NCI-H2029 treated with DMSO at 0.1 percent for 48 hours (cell line): ENCODE data around the gene RPRM.
"Not testable (repeated sequence)": the region's sequence is repeated elsewhere in the genome, so short reads cannot be mapped to it uniquely, and the experiment has no call there.

Experiments
- DNase-seq: peaks from one replicate; lab custom pipeline; 2025; lab: John Stamatoyannopoulos, UW

The RPRM gene

GRCh38 chr2:153478289-153479261, at the start of gene RPRM:
RPRM (minus strand) TSS chr2:153478762; CDS start chr2:153478565, 197 bp downstream.
- DNase-seq = peak; percentile 65

DNA sequence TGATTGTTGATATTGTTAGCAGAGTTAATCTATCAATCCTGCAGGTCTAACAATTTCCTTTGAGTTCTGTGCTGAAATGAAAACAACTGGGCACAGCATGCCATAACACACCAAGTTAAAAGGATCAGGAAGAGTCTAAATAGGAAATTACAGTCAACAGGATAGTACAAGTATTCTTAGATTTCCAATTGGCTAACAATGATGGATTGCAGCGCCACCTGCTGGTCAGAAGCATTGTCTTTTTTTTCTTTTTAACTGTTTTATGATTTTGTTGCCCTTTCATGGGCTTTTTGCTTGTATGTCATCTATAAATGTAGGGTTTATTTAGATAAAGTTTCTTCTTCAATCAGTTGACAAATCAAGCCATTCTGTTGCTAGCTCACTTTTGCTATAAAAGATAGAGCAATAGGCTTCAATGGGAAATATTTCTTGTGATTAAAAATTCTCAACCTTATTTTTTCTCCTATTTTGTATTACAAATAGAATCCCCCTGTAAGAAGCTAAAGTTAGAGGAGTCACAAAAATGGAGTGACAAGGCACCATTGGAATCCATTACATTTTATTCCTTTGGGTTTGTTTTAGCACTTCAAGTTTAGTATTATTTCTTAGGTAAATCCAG, 40.8 kb upstream of the RPRM start:
- DNase-seq = peak; percentile 67

- DNase-seq = no peak
Measured at GRCh38 chr2:153512331-153512730, 33.8 kb upstream of the RPRM start.

DNA sequence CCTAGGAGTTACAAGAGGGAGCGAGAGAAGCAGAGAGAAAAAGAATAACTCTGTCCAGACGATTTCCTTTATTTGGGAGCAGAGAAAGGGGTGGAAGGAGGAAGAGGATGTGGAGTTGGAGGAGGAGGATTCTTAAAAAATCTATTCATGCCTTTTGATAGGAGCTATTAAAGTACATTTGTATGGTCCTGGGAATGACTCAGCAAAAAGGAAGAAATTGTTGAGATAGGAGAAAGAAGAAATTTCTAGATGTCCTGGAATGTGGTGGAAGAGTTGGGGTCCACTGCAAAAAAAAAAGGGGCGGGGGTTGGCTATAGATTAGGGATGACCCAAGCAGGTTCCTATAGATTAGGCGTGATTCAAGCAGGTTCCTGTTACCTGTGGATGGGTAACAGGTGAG, 32.4 kb upstream of the RPRM start:
- DNase-seq = no peak

GRCh38 chr2:153509133-153509532, 30.6 kb upstream of the RPRM start:
- peak; percentile 39 for DNase-seq

- not testable (repeated sequence) for DNase-seq
Measured at GRCh38 chr2:153506499-153506898, 27.9 kb upstream of the RPRM start.

GRCh38 chr2:153499439-153499838, 20.9 kb upstream of the RPRM start:
- no peak for DNase-seq

DNA sequence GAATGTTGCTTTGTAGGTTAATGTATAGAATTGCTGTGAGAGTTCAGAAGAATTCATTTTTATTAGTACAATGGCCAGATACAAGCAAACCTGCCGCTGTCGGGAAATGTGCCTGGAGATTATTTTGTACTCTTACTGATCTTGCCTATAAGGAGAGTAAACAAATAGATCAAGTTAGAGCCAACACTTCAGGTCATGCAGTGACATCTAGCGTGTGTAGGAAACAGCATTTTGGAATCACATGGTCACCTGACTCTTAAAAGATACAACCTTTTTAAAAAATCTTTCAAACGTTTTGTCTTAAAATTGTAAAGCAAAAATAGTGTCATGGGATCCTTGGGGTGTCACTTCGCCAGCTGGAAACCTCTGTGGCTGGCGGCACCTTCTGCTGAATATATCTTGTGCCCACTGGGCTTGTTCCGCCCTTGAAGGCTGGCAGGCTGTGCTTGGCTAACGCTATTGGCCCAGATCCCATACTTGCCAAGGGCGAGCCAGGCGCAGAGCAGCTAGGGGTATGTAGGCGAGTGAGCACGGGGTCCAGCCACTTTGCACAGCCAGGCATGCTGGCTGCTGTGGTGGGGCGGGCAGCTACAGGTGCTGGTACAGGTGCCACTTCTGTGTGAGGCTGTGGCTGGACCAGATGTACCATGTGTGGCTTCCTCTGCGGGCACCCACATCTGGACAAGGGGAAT, 19.5 kb upstream of the RPRM start:
- DNase-seq = peak; percentile 71

DNA sequence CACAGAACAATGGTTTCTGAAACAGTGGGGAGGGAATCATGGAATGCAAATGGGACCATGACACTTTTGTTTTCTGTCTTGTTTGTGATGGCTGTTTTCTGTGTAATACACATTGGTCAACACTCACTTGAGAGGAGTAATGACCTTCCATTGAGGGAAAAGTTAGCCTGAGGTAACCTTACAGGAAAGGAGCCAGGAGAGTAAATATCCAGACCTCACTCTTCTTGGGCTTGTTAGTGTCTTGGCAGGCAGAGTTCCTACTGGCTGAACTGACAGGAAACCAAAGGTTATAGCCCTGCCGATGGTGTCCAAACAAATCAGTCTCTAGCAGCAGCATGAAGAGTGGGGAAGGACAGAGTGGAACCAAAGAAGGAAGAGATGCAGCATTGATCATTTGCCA, 17.2 kb upstream of the RPRM start:
- peak; percentile 44 for DNase-seq

DNA sequence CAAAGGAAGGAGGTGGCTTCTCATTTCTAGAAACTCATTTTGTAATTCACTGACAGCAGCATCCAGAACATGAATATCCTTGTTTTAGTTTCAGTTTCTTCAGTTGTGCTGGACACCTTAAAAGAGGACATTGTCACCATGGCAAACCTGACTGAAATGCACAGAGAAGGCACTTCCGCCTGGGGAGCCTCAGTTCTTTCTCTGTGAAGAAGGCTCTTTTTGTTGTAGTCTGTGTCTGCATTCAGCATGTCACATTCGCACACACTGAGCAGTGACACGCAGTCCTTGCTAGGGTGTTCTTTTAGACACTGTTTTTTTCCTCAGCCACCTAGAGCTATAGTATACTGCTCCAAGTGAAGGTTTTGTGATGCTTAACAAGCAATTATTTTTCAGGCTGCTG, 9.5 kb upstream of the RPRM start:
- DNase-seq = no peak

- no peak for DNase-seq
Measured at GRCh38 chr2:153487448-153487847, 8.9 kb upstream of the RPRM start.

GRCh38 chr2:153479573-153479972, 1.0 kb upstream of the RPRM start:
- no peak for DNase-seq

GRCh38 chr2:153477636-153478288, 800 bp downstream of the RPRM start:
- DNase-seq = peak; percentile 28

- DNase-seq = peak; percentile 57
Measured at GRCh38 chr2:153476816-153477635, 1.5 kb downstream of the RPRM start.

GRCh38 chr2:153476491-153476815, 2.1 kb downstream of the RPRM start:
- no peak for DNase-seq

GRCh38 chr2:153474876-153475435, 3.6 kb downstream of the RPRM start:
- no peak for DNase-seq

GRCh38 chr2:153474407-153474806, 4.2 kb downstream of the RPRM start:
- DNase-seq = no peak

DNA sequence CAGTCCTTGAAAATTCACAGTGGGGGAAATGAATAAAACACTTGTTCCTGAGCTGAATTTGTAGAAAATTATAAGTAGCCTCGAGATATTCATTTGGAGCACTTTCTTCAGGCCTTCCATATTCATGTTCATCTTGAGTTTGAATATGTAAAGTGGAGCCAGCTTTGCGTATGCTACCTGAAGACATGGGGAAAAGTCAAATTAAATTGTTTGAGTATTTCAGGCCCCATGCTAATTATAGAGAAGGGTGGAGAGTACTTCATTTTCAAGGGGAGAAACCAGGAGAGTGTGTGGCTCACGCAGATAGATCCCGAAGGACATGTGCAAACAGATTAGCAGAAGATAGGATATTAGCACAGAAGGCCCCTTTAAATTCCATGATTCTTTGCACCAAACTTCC, 7.7 kb downstream of the RPRM start:
- no peak for DNase-seq

DNA sequence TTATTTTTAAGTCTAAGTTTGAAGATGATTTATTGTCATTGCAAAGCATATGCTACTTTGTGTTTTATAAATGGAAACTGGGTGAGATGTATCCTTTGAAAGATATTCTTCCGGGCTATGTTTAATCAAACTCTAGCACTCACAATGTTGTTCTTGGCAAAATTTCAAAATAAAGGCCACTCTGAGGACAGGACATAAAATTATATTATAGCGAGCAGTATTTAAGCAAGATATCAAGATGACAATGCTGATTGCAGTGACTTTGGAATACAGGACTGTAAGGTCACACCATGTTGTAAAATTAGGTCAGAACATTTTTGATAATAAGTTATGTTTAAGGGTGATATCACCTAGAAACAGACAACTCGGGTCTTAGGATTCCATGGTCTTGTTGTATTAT, 14.2 kb downstream of the RPRM start:
- peak; percentile 26 for DNase-seq

- no peak for DNase-seq
Measured at GRCh38 chr2:153462338-153462859, 16.2 kb downstream of the RPRM start.

- DNase-seq = no peak
Measured at GRCh38 chr2:153461453-153461852, 17.1 kb downstream of the RPRM start.
